Subcutaneous adipose tissue (tissue), 4 donors: Measurements from ENCODE around the gene NOXO1. TPM values are rescaled to one million over a fixed set of nuclear protein-coding genes. Genes with fewer than 3 reads are reported as not detected.

Experiments used
- total RNA-seq, 4 donors: library from RNA; depleted of rRNA; stranded (reverse); fragments of >200 nt; gene quantifications; one replicate each; pipeline ENCODE4 v1.1.0, GENCODE V29; 2016
- TF ChIP-seq, protein P1 (sequence below): fragments of 450-650 bp; IDR thresholded peaks from one replicate; pipeline ENCODE4 v1.5.1; 2016; ENCODE audit warnings: low read depth, mild to moderate bottlenecking, control low read depth, antibody characterized with exemption, moderate library complexity

The NOXO1 gene
- total RNA-seq, 4 donors from 2014 or later, result not detected

GRCh38 chr16:1944612-1945199 is 36.6 kb downstream of the NOXO1 start:
- TF ChIP-seq, protein P1, sequence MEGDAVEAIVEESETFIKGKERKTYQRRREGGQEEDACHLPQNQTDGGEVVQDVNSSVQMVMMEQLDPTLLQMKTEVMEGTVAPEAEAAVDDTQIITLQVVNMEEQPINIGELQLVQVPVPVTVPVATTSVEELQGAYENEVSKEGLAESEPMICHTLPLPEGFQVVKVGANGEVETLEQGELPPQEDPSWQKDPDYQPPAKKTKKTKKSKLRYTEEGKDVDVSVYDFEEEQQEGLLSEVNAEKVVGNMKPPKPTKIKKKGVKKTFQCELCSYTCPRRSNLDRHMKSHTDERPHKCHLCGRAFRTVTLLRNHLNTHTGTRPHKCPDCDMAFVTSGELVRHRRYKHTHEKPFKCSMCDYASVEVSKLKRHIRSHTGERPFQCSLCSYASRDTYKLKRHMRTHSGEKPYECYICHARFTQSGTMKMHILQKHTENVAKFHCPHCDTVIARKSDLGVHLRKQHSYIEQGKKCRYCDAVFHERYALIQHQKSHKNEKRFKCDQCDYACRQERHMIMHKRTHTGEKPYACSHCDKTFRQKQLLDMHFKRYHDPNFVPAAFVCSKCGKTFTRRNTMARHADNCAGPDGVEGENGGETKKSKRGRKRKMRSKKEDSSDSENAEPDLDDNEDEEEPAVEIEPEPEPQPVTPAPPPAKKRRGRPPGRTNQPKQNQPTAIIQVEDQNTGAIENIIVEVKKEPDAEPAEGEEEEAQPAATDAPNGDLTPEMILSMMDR, result no peak

DNA sequence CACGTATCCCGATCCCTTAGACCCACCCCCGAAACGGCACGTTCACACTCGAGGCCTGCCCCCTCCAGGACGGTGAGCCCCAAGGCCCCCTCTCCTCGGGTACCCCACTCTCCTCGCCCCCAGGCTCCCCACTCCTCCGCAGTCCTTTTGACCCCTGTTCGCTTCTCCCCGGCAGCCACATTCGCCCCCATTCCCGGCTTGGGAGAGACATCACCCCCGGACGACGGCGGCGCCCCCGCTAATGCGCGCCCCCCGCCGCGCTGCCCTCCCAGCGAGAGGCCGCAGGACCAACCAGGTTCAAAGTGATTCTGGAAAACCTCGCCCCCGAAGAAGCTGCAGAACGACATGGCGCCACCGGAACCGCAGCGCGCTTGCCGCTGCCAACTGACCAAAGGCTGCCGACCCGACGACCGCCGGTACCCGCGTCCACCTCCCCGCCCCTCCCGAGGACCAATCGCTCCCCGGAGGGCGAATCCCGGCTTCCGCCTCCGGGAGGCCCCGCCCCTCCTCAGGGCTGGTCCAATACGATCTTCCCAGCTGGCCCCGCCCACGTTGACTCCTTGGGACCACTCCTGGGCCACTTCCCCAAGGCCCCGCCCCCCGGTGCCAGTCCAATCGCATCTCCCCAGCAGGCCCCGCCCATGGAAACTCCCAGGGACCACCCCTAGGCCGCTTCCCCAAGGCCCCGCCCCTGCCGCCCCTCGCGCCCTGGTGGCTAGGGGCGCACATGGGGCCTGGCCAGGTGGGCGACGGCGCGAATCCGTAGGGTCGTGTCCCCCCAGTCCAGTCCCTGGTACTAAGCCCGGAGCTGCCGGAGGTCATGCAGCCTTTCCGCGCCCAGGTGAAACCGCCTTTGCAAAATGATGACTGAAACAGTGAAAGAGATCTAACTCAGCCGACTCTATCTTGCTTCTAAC is 38.2 kb downstream of the NOXO1 start, which contains the start of gene MSRB1:
Gene MSRB1, minus strand, starts transcription at position 390 of the 917 bp plus-strand sequence. Its CDS starts 43 bp downstream, at position 347.
- TF ChIP-seq, protein P1, result no peak

DNA sequence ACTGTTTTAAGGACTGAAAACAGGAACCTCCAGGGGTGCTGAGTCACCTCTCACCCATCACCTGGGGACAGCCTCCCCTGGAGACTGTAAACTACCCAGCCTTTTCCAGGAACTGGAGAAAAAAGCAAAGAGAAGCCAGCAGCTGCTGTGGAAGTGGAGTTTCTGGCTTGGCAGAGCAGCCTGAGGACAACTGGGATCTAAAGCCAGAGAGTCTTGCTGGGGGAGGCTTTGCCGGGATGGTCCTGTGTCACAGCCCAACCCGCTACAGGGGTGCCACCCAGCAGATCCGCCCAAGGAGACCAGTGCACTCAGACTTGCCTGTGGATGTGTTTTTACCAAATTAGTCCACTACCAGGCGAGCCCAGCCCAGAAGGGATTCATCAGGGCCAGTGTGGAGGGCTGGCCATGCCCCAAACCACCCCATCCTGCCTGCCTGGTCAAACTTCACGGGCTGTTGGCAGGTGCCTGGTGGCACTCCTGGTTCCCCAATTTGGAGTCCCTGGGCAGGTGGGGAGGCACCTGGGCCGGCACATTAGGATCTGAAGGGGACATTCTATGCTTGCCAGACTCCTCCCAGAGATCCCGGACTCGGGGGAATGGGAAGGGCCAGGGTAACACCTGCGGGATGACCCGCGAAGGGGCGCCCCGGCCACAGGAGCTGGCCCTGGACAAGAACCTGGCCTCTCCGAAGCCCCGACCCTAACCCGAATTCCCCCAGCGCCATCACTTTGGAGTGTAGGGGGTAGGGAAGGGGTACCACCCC is 39.0 kb downstream of the NOXO1 start:
- TF ChIP-seq, protein P1, result no peak

GRCh38 chr16:1941162-1942046 is 39.9 kb downstream of the NOXO1 start:
- TF ChIP-seq, protein P1, result no peak

DNA sequence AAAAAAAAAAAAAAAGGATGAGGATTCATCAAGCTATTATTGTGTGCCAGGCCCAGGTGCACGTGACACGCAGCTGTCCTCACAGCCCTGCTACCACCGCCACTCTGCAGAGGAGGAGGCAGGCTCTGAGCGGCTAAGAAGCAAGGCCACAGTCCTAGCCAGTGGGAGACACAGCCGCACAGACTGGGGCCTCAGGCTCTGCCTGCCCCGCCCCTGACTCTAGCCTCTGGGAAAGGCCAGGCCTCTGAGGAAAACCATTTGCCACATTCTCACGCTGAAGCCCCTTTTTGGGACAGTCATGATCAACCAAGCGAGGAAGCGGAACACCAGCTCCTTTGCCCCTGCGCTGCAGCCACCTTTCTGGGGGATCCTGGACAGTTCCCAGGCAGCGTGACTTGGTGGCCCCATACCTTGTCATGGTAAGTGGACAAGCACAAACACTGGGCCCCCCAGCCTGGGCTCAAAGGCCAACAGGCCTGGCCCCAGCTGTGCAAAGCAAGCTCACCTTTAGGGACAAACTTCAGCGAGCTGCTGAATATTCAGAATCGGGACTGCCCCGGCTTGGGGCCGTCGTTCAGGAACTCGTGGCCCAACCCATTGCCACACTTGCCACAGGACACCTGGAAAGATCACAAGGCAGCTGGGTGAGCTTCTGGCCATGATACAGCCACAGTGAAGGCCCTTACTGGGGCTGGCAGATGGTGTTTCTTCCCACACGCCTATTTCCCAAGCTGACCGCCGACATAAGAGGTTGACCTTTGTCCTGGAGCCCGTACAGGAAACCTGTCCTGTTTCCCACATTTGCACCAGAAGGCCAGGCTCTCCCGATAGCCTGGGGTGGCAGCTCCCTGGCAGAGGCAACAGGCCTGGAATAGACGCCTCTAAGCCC is 40.8 kb downstream of the NOXO1 start:
- TF ChIP-seq, protein P1, result no peak

DNA sequence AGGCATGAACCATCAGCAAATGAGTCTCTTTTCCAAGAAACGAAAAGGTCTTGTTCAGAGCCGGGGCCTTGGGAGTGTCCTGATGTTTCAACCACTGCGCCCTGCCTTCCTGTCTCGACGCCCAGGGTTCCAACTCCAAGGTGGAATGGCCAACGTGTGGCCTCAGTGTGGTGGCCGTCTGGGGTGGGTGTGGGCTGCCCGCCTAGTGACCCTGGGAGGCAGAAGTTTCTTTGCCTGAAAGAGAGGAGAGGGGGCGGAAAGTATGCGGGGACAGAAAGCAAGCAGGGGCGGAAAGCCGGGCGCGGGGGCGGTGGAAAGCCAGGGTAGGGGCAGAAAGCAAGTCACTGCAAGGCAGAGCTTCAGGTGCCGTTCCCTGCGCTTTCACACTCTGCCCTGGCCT is 42.4 kb downstream of the NOXO1 start:
- TF ChIP-seq, protein P1, result no peak
